OCI-LY1 (cell line): ENCODE results near the gene HEY2.

Source experiments
- H2AFZ ChIP-seq: fragments of 200-600 bp; sonication (generic), shearing (Covaris generic); 2 replicates; pipeline ENCODE4 v1.6.0; 2014; ENCODE audit warnings: antibody characterized with exemption, mild to moderate bottlenecking, low read length
- H3F3A ChIP-seq: fragments of 200-600 bp; sonication (generic), shearing (Covaris generic); 2 replicates; pipeline ENCODE4 v1.6.0; 2014; ENCODE audit warnings: mild to moderate bottlenecking, antibody characterized with exemption, low read length, moderate library complexity; ENCODE audit not compliant: insufficient read depth
- H3K27ac ChIP-seq: fragments of 200-600 bp; sonication (generic); 2 replicates; pipeline ENCODE4 v1.5.1; 2014; ENCODE audit warnings: low read length, mixed run types, mild to moderate bottlenecking, low read depth; ENCODE audit not compliant: poor library complexity, severe bottlenecking
- H3K27me3 ChIP-seq: fragments of 200-600 bp; sonication (generic); 2 replicates; pipeline ENCODE4 v1.6.0; 2014; ENCODE audit warnings: antibody characterized with exemption, mild to moderate bottlenecking, low read length, moderate library complexity; ENCODE audit not compliant: insufficient read depth
- H3K36me3 ChIP-seq: fragments of 200-600 bp; sonication (generic); 2 replicates; pipeline ENCODE4 v1.6.1; 2014; ENCODE audit warnings: mild to moderate bottlenecking, antibody characterized with exemption, low read length, moderate library complexity, mixed read lengths; ENCODE audit not compliant: insufficient read depth
- H3K4me1 ChIP-seq: fragments of 200-600 bp; sonication (generic); 2 replicates; pipeline ENCODE4 v1.5.1; 2014; ENCODE audit warnings: mild to moderate bottlenecking, low read length, moderate library complexity; ENCODE audit not compliant: insufficient read depth, severe bottlenecking
- H3K4me2 ChIP-seq: fragments of 200-600 bp; sonication (generic), shearing (Covaris generic); 2 replicates; pipeline ENCODE4 v1.6.1; 2014; ENCODE audit warnings: low read length
- H3K4me3 ChIP-seq: fragments of 200-600 bp; sonication (generic); 2 replicates; pipeline ENCODE4 v1.5.1; 2014; ENCODE audit warnings: low read length, low read depth, mild to moderate bottlenecking, mixed read lengths; ENCODE audit not compliant: poor library complexity, severe bottlenecking
- H3K79me2 ChIP-seq: fragments of 200-600 bp; shearing (Covaris generic); 2 replicates; pipeline ENCODE4 v1.6.1; 2016; ENCODE audit warnings: mixed run types, low read length, mixed read lengths; ENCODE audit not compliant: insufficient read depth
- H3K9ac ChIP-seq: fragments of 200-600 bp; sonication (generic), shearing (Covaris generic); 2 replicates; pipeline ENCODE4 v1.6.1; 2014; ENCODE audit warnings: mild to moderate bottlenecking, low read length, mixed read lengths
- H3K9me2 ChIP-seq: fragments of 200-600 bp; sonication (generic), shearing (Covaris generic); 2 replicates; pipeline ENCODE4 v1.6.1; 2014; ENCODE audit warnings: low read depth, mild to moderate bottlenecking, low read length, mixed read lengths
- H3K9me3 ChIP-seq: fragments of 200-600 bp; shearing (Covaris generic); 2 replicates; pipeline ENCODE4 v1.6.1; 2014; ENCODE audit warnings: low read length, mixed read lengths
- H4K20me1 ChIP-seq: fragments of 200-600 bp; sonication (generic), shearing (Covaris generic); 2 replicates; pipeline ENCODE4 v1.6.0; 2016; ENCODE audit warnings: mild to moderate bottlenecking, low read length; ENCODE audit not compliant: insufficient read depth
- EZH2 ChIP-seq: fragments of 200-600 bp; sonication (generic), shearing (Covaris generic); IDR thresholded peaks from 2 replicates; pipeline ENCODE4 v1.8.0; 2017; ENCODE audit warnings: borderline replicate concordance, mixed run types, mild to moderate bottlenecking, antibody characterized with exemption, low read length, moderate library complexity, mixed read lengths
- TF ChIP-seq, protein P1 (sequence below): fragments of 200-600 bp; sonication (generic), shearing (Covaris generic); IDR thresholded peaks from 2 replicates; pipeline ENCODE4 v1.5.1; 2017; ENCODE audit warnings: mild to moderate bottlenecking, antibody characterized with exemption, low read length, moderate library complexity, mixed read lengths

Gene HEY2

DNA sequence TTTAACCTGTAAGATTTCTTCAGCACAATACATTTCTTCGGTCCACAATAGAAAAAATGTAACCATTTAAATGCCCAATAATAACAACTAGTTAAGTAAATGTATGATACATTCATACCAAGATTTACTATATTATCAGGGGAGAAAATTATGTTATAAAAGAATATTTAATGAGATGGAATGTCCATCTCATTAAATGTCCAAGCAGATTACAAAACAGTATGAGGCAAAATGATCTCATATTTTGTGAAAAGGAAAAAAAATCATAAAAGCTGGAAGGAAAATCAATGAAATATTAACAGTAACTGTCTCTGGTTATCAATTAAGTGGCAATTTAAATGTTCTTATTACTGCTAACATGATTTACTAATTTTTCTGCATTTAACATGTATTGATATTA, 10.1 kb upstream of the HEY2 start:
- Histone ChIP-seq H3K79me2 (no peaks in the 10 kb centered on the region), H3K9ac (no peak overlapping the region), H3F3A (no peaks in the 10 kb centered on the region), H4K20me1 (no peaks in the 10 kb centered on the region), H2AFZ (no peak overlapping the region), H3K27ac (no peak overlapping the region), H3K4me2 (no peak overlapping the region), H3K9me3 (no peaks in the 10 kb centered on the region), H3K4me3 (no peak overlapping the region), H3K36me3 (no peaks in the 10 kb centered on the region), H3K4me1 (peaks cover 58% of the 10 kb centered on the region), H3K27me3 (no peaks in the 10 kb centered on the region), H3K9me2 (no peaks in the 10 kb centered on the region)
- TF ChIP-seq, protein P1, sequence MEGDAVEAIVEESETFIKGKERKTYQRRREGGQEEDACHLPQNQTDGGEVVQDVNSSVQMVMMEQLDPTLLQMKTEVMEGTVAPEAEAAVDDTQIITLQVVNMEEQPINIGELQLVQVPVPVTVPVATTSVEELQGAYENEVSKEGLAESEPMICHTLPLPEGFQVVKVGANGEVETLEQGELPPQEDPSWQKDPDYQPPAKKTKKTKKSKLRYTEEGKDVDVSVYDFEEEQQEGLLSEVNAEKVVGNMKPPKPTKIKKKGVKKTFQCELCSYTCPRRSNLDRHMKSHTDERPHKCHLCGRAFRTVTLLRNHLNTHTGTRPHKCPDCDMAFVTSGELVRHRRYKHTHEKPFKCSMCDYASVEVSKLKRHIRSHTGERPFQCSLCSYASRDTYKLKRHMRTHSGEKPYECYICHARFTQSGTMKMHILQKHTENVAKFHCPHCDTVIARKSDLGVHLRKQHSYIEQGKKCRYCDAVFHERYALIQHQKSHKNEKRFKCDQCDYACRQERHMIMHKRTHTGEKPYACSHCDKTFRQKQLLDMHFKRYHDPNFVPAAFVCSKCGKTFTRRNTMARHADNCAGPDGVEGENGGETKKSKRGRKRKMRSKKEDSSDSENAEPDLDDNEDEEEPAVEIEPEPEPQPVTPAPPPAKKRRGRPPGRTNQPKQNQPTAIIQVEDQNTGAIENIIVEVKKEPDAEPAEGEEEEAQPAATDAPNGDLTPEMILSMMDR = no peak
- TF ChIP-seq EZH2 = no peak

DNA sequence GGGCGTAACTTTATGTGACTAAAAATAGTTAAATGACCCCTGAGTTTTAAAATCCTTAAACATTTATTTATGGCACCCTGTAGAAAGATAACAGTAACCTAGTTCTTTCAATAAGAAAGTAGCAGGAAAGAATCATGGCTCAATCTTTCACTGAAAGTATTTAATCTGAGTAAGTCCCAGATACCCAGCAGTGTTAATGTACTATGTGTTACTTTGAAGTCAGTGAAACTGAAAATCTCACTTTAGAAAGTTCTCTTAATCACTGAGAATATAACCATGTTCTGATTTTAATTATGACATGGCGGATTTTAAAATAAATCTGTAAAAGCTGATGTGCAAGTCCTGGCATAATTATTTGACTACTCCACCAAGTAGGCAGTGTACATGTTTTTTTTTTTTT, 8.1 kb upstream of the HEY2 start:
- TF ChIP-seq, protein P1 = no peak
- no peak for TF ChIP-seq EZH2
- no peaks in the 10 kb centered on the region for H3K9me3 ChIP-seq
- H3K27me3 ChIP-seq = no peaks in the 10 kb centered on the region
- H3K4me2 ChIP-seq = no peak overlapping the region
- H3K4me1 ChIP-seq = peaks cover 63% of the 10 kb centered on the region
- no peaks in the 10 kb centered on the region for H3K9me2 ChIP-seq
- H3F3A ChIP-seq = no peaks in the 10 kb centered on the region
- no peaks in the 10 kb centered on the region for H3K36me3 ChIP-seq
- peak overlapping the region; percentile 98 for H3K27ac ChIP-seq
- no peak overlapping the region for H2AFZ ChIP-seq
- H4K20me1 ChIP-seq = no peaks in the 10 kb centered on the region
- H3K4me3 ChIP-seq = no peak overlapping the region
- H3K9ac ChIP-seq = no peak overlapping the region
- no peaks in the 10 kb centered on the region for H3K79me2 ChIP-seq

DNA sequence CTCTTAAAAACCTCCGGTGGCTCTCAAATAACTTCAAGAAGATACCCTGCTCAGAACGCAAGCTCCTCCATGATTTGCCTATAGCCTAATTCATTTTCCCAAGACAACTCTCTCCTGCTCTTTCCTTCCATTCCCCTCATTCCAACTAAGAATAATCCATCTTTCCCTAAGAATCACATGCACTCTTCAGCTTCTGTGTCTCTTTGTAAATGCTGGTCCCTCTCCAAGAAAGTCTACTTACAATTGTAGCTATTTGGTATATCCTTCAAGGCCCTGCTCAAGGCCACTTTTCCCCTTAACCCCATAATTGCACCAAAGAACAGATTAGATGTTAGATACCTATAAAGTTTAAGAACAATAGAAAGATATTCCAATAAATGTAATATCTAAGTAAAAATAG, 7.4 kb upstream of the HEY2 start:
- TF ChIP-seq EZH2 = no peak
- TF ChIP-seq, protein P1 = no peak
- Histone ChIP-seq H3K79me2 (no peaks in the 10 kb centered on the region), H3K36me3 (no peaks in the 10 kb centered on the region), H3F3A (0 out of 2 replicates have a peak, but pooled peaks cover under 1% of the 10 kb centered on the region), H2AFZ (no peak overlapping the region), H3K4me1 (peaks cover 63% of the 10 kb centered on the region), H3K9ac (no peak overlapping the region; the same call in 1 of the 2 replicates), H3K27ac (peak overlapping the region; percentile 98), H3K27me3 (no peaks in the 10 kb centered on the region), H4K20me1 (no peaks in the 10 kb centered on the region), H3K4me3 (peak overlapping the region; percentile 45), H3K9me2 (no peaks in the 10 kb centered on the region), H3K9me3 (no peaks in the 10 kb centered on the region), H3K4me2 (peak overlapping the region; percentile 92)
